ENCODE data around the gene DMGDH. TPM values are rescaled to one million over a fixed set of nuclear protein-coding genes. Genes with fewer than 3 reads are reported as not detected.
A peak's percentile ranks its signal among the peaks of the same experiment; 100 is the strongest.

DMGDH gene
- total and polyA plus RNA-seq, 4 donors = 28.9 to 130 (median 48.5) TPM

DNA sequence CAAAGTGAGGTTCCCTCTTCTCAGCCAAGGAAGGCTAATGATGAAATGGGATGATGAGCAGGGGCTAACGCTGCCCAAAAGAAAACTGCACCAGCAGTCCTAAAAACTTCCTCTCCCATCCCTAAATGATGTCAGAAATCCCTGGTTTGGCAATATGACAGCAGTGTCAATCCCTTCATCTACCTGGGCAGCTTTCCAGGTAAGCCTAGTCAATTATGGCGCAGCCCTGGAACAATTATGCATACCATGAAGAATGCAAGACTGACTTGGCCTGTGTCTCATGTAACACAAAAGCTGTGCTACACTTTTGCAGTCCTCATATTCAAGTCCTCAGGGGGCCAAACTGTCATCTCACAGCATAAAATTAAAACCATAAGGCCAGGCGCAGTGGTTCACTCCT is 7.0 kb downstream of the DMGDH start:
- Histone ChIP-seq H3K27me3 (ENCODE audit: control insufficient read depth in 4 of 4, insufficient read depth in 4 of 4, low read length in 3 of 4) (no peaks in the 10 kb centered on the region), H3K4me3 (ENCODE audit: low read depth in 1 of 3, low read length in 3 of 3) (no peak overlapping the region), H3K27ac (ENCODE audit: low read depth in 1 of 2, low read length in 2 of 2) (peak overlapping the region; percentile 17 to 18), H3K9me3 (ENCODE audit: control insufficient read depth in 4 of 4, low read length in 3 of 4) (no peaks in the 10 kb centered on the region), H3K4me1 (ENCODE audit: control insufficient read depth in 4 of 4, insufficient read depth in 4 of 4, low read length in 3 of 4) (peaks cover 0 to 32% (median 14%) of the 10 kb centered on the region in 4 donors), H3K9ac (ENCODE audit: low read depth in 1 of 2, low read length in 2 of 2) (no peak overlapping the region), H3K36me3 (ENCODE audit: control insufficient read depth in 4 of 4, insufficient read depth in 3 of 4, low read depth in 1 of 4, low read length in 3 of 4) (peaks cover 0 to 8% (median 0%) of the 10 kb centered on the region in 4 donors)
- 87% methylated on average over 3 of the region's 3 CpGs for WGBS
- no peak for DNase-seq (ENCODE audit: low spot score)
- TF ChIP-seq RAD21 (IDR thresholded peaks at IDR 0.05) = no peak
- TF ChIP-seq EGR1 (IDR thresholded peaks at IDR 0.05; ENCODE audit: low read depth in 2 of 2) = no peak
- TF ChIP-seq, protein P1, sequence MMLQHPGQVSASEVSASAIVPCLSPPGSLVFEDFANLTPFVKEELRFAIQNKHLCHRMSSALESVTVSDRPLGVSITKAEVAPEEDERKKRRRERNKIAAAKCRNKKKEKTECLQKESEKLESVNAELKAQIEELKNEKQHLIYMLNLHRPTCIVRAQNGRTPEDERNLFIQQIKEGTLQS (IDR thresholded peaks at IDR 0.05) = no peak
- no peak for TF ChIP-seq MAX (IDR thresholded peaks at IDR 0.05)
- TF ChIP-seq, protein P2, sequence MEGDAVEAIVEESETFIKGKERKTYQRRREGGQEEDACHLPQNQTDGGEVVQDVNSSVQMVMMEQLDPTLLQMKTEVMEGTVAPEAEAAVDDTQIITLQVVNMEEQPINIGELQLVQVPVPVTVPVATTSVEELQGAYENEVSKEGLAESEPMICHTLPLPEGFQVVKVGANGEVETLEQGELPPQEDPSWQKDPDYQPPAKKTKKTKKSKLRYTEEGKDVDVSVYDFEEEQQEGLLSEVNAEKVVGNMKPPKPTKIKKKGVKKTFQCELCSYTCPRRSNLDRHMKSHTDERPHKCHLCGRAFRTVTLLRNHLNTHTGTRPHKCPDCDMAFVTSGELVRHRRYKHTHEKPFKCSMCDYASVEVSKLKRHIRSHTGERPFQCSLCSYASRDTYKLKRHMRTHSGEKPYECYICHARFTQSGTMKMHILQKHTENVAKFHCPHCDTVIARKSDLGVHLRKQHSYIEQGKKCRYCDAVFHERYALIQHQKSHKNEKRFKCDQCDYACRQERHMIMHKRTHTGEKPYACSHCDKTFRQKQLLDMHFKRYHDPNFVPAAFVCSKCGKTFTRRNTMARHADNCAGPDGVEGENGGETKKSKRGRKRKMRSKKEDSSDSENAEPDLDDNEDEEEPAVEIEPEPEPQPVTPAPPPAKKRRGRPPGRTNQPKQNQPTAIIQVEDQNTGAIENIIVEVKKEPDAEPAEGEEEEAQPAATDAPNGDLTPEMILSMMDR (IDR thresholded peaks at IDR 0.05; ENCODE audit: low read depth, low read length, missing input control) = no peak
- no peak for TF ChIP-seq HNF4A (conservative IDR thresholded peaks at IDR 0.05)
- no peak for TF ChIP-seq JUND (IDR thresholded peaks at IDR 0.05)
- TF ChIP-seq FOXA1 (IDR thresholded peaks at IDR 0.05) = no peak
- TF ChIP-seq YY1 (IDR thresholded peaks at IDR 0.05) = no peak
- TF ChIP-seq NR2F2 (IDR thresholded peaks at IDR 0.05) = no peak
- TF ChIP-seq TAF1 (conservative IDR thresholded peaks at IDR 0.05) = no peak
- TF ChIP-seq FOXA2 (IDR thresholded peaks at IDR 0.05) = no peak
- no peak for TF ChIP-seq SP1 (IDR thresholded peaks at IDR 0.05)
- TF ChIP-seq, protein P3, sequence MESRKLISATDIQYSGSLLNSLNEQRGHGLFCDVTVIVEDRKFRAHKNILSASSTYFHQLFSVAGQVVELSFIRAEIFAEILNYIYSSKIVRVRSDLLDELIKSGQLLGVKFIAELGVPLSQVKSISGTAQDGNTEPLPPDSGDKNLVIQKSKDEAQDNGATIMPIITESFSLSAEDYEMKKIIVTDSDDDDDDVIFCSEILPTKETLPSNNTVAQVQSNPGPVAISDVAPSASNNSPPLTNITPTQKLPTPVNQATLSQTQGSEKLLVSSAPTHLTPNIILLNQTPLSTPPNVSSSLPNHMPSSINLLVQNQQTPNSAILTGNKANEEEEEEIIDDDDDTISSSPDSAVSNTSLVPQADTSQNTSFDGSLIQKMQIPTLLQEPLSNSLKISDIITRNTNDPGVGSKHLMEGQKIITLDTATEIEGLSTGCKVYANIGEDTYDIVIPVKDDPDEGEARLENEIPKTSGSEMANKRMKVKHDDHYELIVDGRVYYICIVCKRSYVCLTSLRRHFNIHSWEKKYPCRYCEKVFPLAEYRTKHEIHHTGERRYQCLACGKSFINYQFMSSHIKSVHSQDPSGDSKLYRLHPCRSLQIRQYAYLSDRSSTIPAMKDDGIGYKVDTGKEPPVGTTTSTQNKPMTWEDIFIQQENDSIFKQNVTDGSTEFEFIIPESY (IDR thresholded peaks at IDR 0.05) = no peak
- TF ChIP-seq, protein P4, sequence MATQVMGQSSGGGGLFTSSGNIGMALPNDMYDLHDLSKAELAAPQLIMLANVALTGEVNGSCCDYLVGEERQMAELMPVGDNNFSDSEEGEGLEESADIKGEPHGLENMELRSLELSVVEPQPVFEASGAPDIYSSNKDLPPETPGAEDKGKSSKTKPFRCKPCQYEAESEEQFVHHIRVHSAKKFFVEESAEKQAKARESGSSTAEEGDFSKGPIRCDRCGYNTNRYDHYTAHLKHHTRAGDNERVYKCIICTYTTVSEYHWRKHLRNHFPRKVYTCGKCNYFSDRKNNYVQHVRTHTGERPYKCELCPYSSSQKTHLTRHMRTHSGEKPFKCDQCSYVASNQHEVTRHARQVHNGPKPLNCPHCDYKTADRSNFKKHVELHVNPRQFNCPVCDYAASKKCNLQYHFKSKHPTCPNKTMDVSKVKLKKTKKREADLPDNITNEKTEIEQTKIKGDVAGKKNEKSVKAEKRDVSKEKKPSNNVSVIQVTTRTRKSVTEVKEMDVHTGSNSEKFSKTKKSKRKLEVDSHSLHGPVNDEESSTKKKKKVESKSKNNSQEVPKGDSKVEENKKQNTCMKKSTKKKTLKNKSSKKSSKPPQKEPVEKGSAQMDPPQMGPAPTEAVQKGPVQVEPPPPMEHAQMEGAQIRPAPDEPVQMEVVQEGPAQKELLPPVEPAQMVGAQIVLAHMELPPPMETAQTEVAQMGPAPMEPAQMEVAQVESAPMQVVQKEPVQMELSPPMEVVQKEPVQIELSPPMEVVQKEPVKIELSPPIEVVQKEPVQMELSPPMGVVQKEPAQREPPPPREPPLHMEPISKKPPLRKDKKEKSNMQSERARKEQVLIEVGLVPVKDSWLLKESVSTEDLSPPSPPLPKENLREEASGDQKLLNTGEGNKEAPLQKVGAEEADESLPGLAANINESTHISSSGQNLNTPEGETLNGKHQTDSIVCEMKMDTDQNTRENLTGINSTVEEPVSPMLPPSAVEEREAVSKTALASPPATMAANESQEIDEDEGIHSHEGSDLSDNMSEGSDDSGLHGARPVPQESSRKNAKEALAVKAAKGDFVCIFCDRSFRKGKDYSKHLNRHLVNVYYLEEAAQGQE (IDR thresholded peaks at IDR 0.05) = no peak

GRCh38 chr5:79059674-79060073 is 9.8 kb downstream of the DMGDH start:
- no peak for DNase-seq (ENCODE audit: low spot score)
- H3K27me3 ChIP-seq (ENCODE audit: control insufficient read depth in 4 of 4, insufficient read depth in 4 of 4, low read length in 3 of 4) = no peaks in the 10 kb centered on the region
- H3K36me3 ChIP-seq (ENCODE audit: control insufficient read depth in 4 of 4, insufficient read depth in 3 of 4, low read depth in 1 of 4, low read length in 3 of 4) = peaks cover 0 to 8% (median 2%) of the 10 kb centered on the region in 4 donors
- 96% methylated on average over 4 of the region's 4 CpGs for WGBS
- no peak overlapping the region for H3K4me3 ChIP-seq (ENCODE audit: low read depth in 1 of 3, low read length in 3 of 3)
- no peaks in the 10 kb centered on the region for H3K9me3 ChIP-seq (ENCODE audit: control insufficient read depth in 4 of 4, low read length in 3 of 4)
- H3K4me1 ChIP-seq (ENCODE audit: control insufficient read depth in 4 of 4, insufficient read depth in 4 of 4, low read length in 3 of 4) = peaks cover 4 to 48% (median 26%) of the 10 kb centered on the region in 4 donors
- TF ChIP-seq TAF1 (conservative IDR thresholded peaks at IDR 0.05) (no peak), FOXA2 (IDR thresholded peaks at IDR 0.05) (no peak), MAX (IDR thresholded peaks at IDR 0.05) (no peak), RXRA (IDR thresholded peaks at IDR 0.05) (no peak), HNF4A (conservative IDR thresholded peaks at IDR 0.05) (peak; percentile 59 to 66), YY1 (IDR thresholded peaks at IDR 0.05) (peak; percentile 66), JUND (IDR thresholded peaks at IDR 0.05) (no peak), HNF4G (IDR thresholded peaks at IDR 0.05) (peak; percentile 20)
- TF ChIP-seq, protein P1 (IDR thresholded peaks at IDR 0.05) = no peak
- no peak overlapping the region for H3K9ac ChIP-seq (ENCODE audit: low read depth in 1 of 2, low read length in 2 of 2)
- no peak overlapping the region for H3K27ac ChIP-seq (ENCODE audit: low read depth in 1 of 2, low read length in 2 of 2)
